H9 (cell line): Measurements from ENCODE around the gene CHCHD6. TPM values are rescaled to one million over a fixed set of nuclear protein-coding genes. Genes with fewer than 3 reads are reported as not detected.

Experiments
- DNase-seq: peaks from one replicate; pipeline ENCODE4 v3.0.0-alpha.2; 2017
- H2AFZ ChIP-seq: one replicate; pipeline ENCODE4 v1.6.1; 2013; ENCODE audit warnings: mild to moderate bottlenecking, low read length, control low read depth, moderate library complexity
- H2AK5ac ChIP-seq: 2 replicates; pipeline ENCODE4 v1.6.1; 2013; ENCODE audit warnings: low read length, control low read depth, mixed read lengths; ENCODE audit not compliant: insufficient read length
- H2BK120ac ChIP-seq: one replicate; pipeline ENCODE4 v1.6.1; 2013; ENCODE audit warnings: low read depth, mild to moderate bottlenecking, low read length, control low read depth, inconsistent platforms; ENCODE audit not compliant: poor library complexity, severe bottlenecking
- H2BK12ac ChIP-seq: 2 replicates; pipeline ENCODE4 v1.6.1; 2013; ENCODE audit warnings: low read length, control low read depth, mixed read lengths, low read depth; ENCODE audit not compliant: insufficient read length
- H2BK15ac ChIP-seq: 2 replicates; pipeline ENCODE4 v1.6.1; 2013; ENCODE audit warnings: low read depth, low read length, control low read depth
- H2BK20ac ChIP-seq: one replicate; pipeline ENCODE4 v1.6.1; 2013; ENCODE audit warnings: low read depth, mild to moderate bottlenecking, low read length, control low read depth, inconsistent platforms; ENCODE audit not compliant: poor library complexity, severe bottlenecking
- H2BK5ac ChIP-seq: 2 replicates; pipeline ENCODE4 v1.6.1; 2013; ENCODE audit warnings: low read length, control low read depth, mixed read lengths; ENCODE audit not compliant: insufficient read length
- H3K14ac ChIP-seq: 2 replicates; pipeline ENCODE4 v1.6.1; 2013; ENCODE audit warnings: low read length, control low read depth; ENCODE audit not compliant: insufficient read depth
- H3K18ac ChIP-seq: 2 replicates; pipeline ENCODE4 v1.6.1; 2013; ENCODE audit warnings: low read depth, mild to moderate bottlenecking, mixed read lengths, low read length, control low read depth; ENCODE audit not compliant: insufficient read length
- H3K23ac ChIP-seq: 2 replicates; pipeline ENCODE4 v1.6.1; 2013; ENCODE audit warnings: low read length, control low read depth, mixed read lengths, low read depth; ENCODE audit not compliant: insufficient read length
- H3K23me2 ChIP-seq: 2 replicates; pipeline ENCODE4 v1.6.1; 2013; ENCODE audit warnings: low read depth, mild to moderate bottlenecking, mixed read lengths, low read length, control low read depth; ENCODE audit not compliant: insufficient read length, poor library complexity, severe bottlenecking
- H3K27ac ChIP-seq: 2 replicates; pipeline ENCODE4 v1.5.1; 2013; ENCODE audit warnings: low read length, control low read depth, mixed read lengths, low read depth; ENCODE audit not compliant: insufficient read length
- H3K27me3 ChIP-seq: 2 replicates; pipeline ENCODE4 v1.6.1; 2013; ENCODE audit warnings: low read length, control low read depth, inconsistent platforms; ENCODE audit not compliant: insufficient read depth
- H3K4ac ChIP-seq: 2 replicates; pipeline ENCODE4 v1.6.1; 2013; ENCODE audit warnings: low read depth, mild to moderate bottlenecking, control low read depth, inconsistent platforms, low read length, moderate library complexity
- H3K4me1 ChIP-seq: 2 replicates; pipeline ENCODE4 v1.6.1; 2013; ENCODE audit warnings: low read length, control low read depth, inconsistent platforms; ENCODE audit not compliant: insufficient read depth
- H3K4me2 ChIP-seq: 2 replicates; pipeline ENCODE4 v1.6.1; 2013; ENCODE audit warnings: low read length, control low read depth, mixed read lengths; ENCODE audit not compliant: insufficient read length, insufficient read depth
- H3K56ac ChIP-seq: 2 replicates; pipeline ENCODE4 v1.6.1; 2013; ENCODE audit warnings: low read depth, mild to moderate bottlenecking, mixed read lengths, low read length, control low read depth; ENCODE audit not compliant: insufficient read length
- H3K79me1 ChIP-seq: 2 replicates; pipeline ENCODE4 v1.6.1; 2013; ENCODE audit warnings: low read depth, mild to moderate bottlenecking, moderate library complexity, low read length, control low read depth, inconsistent platforms; ENCODE audit not compliant: insufficient read depth, poor library complexity, severe bottlenecking
- H3K79me2 ChIP-seq: 2 replicates; pipeline ENCODE4 v1.6.1; 2013; ENCODE audit warnings: low read length, control low read depth, inconsistent platforms; ENCODE audit not compliant: insufficient read depth
- H3K9ac ChIP-seq: 2 replicates; pipeline ENCODE4 v1.6.1; 2013; ENCODE audit warnings: low read length, control low read depth, mixed read lengths; ENCODE audit not compliant: insufficient read length; ENCODE audit errors: extremely low read depth
- H3K9me3 ChIP-seq: one replicate; pipeline ENCODE4 v1.6.1; 2013; ENCODE audit warnings: low read depth, low read length, inconsistent platforms; ENCODE audit not compliant: control insufficient read depth
- H3T11ph ChIP-seq: one replicate; pipeline ENCODE4 v1.6.1; 2013; ENCODE audit warnings: mild to moderate bottlenecking, low read length, control low read depth, inconsistent platforms
- H4K20me1 ChIP-seq: one replicate; pipeline ENCODE4 v1.6.1; 2013; ENCODE audit not compliant: control insufficient read depth, insufficient read length, insufficient read depth
- H4K5ac ChIP-seq: 2 replicates; pipeline ENCODE4 v1.6.1; 2013; ENCODE audit warnings: low read depth, mild to moderate bottlenecking, mixed read lengths, low read length, control low read depth; ENCODE audit not compliant: insufficient read length
- H4K8ac ChIP-seq: replicated peaks from 2 replicates; pipeline ENCODE4 v1.6.1; 2013; ENCODE audit warnings: low read length, control low read depth, mixed read lengths, low read depth; ENCODE audit not compliant: insufficient read length
- H4K91ac ChIP-seq: 2 replicates; pipeline ENCODE4 v1.6.1; 2013; ENCODE audit warnings: low read depth, mild to moderate bottlenecking, moderate library complexity, mixed read lengths, low read length, control low read depth; ENCODE audit not compliant: insufficient read length
- H3K27ac Mint-ChIP-seq, 3 experiments: 2 replicates in 2 of 3; 3 replicates in 1 of 3; pipeline ENCODE4 v1.8.0; 2020 to 2021; ENCODE audit warnings: mixed read lengths in 3 of 3, mild to moderate bottlenecking in 1 of 3, moderate library complexity in 1 of 3
- H3K27me3 Mint-ChIP-seq: 2 replicates; pipeline ENCODE4 v1.8.0; 2021; ENCODE audit warnings: low read depth, mild to moderate bottlenecking, moderate library complexity, mixed read lengths
- H3K36me3 Mint-ChIP-seq, 3 experiments: 2 replicates in 2 of 3; 3 replicates in 1 of 3; pipeline ENCODE4 v1.8.0; 2020 to 2021; ENCODE audit warnings: low read depth in 3 of 3, mixed read lengths in 3 of 3; ENCODE audit not compliant: insufficient read depth in 1 of 3
- H3K4me1 Mint-ChIP-seq, 2 experiments: 2 replicates each; pipeline ENCODE4 v1.8.0; 2020; ENCODE audit warnings: mixed read lengths in 2 of 2
- H3K4me3 Mint-ChIP-seq, 2 experiments: 2 replicates in 1 of 2; 3 replicates in 1 of 2; pipeline ENCODE4 v1.8.0; 2020 to 2021; ENCODE audit warnings: mild to moderate bottlenecking in 2 of 2, mixed read lengths in 2 of 2, moderate library complexity in 1 of 2
- H3K9me3 Mint-ChIP-seq, 2 experiments: 2 replicates in 1 of 2; 3 replicates in 1 of 2; pipeline ENCODE4 v1.8.0; 2020; ENCODE audit warnings: mild to moderate bottlenecking in 2 of 2, mixed read lengths in 2 of 2, moderate library complexity in 1 of 2
- WGBS: extraction: QIAGEN DNeasy Blood & Tissue Kit; methylation state at CpG from one replicate; pipeline ENCODE4 v1.1.7; 2013; ENCODE audit warnings: missing lambda C conversion rate, low lambda C conversion rate, mixed read lengths; ENCODE audit not compliant: insufficient read length; ENCODE audit errors: extremely low coverage; 5-methylcytosine and 5-hydroxymethylcytosine counted together
- total RNA-seq: library from RNA; stranded (reverse); gene quantifications from 2 replicates; pipeline ENCODE4 v1.2.1, GENCODE V29; 2021
- TF ChIP-seq, protein P1 (sequence below): fragments of 200-600 bp; sonication (generic); conservative IDR thresholded peaks from 3 replicates; pipeline ENCODE4 v1.8.0; 2021; ENCODE audit warnings: antibody characterized with exemption, mild to moderate bottlenecking

CHCHD6 gene
- total RNA-seq, 1 experiment from 2014 or later, result 34.2 TPM

DNA sequence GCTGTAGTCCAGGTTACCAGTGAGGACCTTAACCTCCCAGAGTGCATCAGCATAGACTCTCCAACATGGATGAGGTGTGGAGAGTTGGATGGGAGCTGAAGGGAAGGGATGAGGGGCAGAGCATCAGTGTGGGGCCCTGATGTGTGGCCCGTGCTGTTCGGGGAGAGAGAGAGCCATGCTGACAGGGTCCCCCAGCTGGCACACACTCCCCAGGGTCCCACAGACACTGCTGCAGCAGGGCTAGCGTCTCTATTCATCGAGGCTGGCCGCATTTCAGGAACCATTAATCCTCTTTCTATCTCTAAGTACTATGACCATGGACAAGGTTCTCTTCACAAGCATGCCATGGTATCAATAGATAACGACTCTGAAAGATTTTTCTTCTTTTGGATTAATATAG, 192.9 kb downstream of the CHCHD6 start:
- H3K27ac Mint-ChIP-seq, result no peak overlapping the region; a peak in 1 of 7 replicates
- H3K36me3 Mint-ChIP-seq, result peaks cover 0 to 2% (median 0%) of the 10 kb centered on the region in 3 experiments; a peak in 2 of 7 replicates
- Histone ChIP-seq H3K18ac (no peak overlapping the region), H3K79me2 (no peaks in the 10 kb centered on the region), H2BK20ac (no peak overlapping the region), H3K56ac (no peak overlapping the region), H4K91ac (no peak overlapping the region), H2BK120ac (no peak overlapping the region), H3K9ac (no peak overlapping the region), H3K27me3 (no peaks in the 10 kb centered on the region), H2AK5ac (no peak overlapping the region), H3K4me2 (no peak overlapping the region), H2AFZ (no peak overlapping the region), H3K27ac (no peak overlapping the region), H3K14ac (no peak overlapping the region), H3K79me1 (no peaks in the 10 kb centered on the region), H2BK5ac (no peak overlapping the region), H2BK12ac (no peak overlapping the region), H3K4me1 (peaks cover 8% of the 10 kb centered on the region), H4K8ac (no peak overlapping the region), H4K20me1 (no peaks in the 10 kb centered on the region), H3K23me2 (no peaks in the 10 kb centered on the region), H3T11ph (no peak overlapping the region), H3K23ac (no peak overlapping the region), H3K4ac (no peak overlapping the region), H3K9me3 (no peaks in the 10 kb centered on the region), H2BK15ac (no peak overlapping the region), H4K5ac (no peak overlapping the region)
- WGBS, result no CpG with 5 or more reads among the region's 6 CpGs
- no peak overlapping the region for H3K4me3 Mint-ChIP-seq
- peaks cover 26 to 34% of the 10 kb centered on the region in 2 experiments for H3K4me1 Mint-ChIP-seq
- no peaks in the 10 kb centered on the region for H3K9me3 Mint-ChIP-seq
- H3K27me3 Mint-ChIP-seq, result no peaks in the 10 kb centered on the region
- TF ChIP-seq, protein P1, sequence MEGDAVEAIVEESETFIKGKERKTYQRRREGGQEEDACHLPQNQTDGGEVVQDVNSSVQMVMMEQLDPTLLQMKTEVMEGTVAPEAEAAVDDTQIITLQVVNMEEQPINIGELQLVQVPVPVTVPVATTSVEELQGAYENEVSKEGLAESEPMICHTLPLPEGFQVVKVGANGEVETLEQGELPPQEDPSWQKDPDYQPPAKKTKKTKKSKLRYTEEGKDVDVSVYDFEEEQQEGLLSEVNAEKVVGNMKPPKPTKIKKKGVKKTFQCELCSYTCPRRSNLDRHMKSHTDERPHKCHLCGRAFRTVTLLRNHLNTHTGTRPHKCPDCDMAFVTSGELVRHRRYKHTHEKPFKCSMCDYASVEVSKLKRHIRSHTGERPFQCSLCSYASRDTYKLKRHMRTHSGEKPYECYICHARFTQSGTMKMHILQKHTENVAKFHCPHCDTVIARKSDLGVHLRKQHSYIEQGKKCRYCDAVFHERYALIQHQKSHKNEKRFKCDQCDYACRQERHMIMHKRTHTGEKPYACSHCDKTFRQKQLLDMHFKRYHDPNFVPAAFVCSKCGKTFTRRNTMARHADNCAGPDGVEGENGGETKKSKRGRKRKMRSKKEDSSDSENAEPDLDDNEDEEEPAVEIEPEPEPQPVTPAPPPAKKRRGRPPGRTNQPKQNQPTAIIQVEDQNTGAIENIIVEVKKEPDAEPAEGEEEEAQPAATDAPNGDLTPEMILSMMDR, result no peak
- DNase-seq, result no peak
